ENCODE results near the gene CDC26.

GRCh38 chr9:113227436-113227835, 47.9 kb downstream of the CDC26 start:
- no peak for TF ChIP-seq TEAD1 (CRISPR knock-in tag; IDR thresholded peaks at IDR 0.05)
- no peak for TF ChIP-seq CTCF (IDR thresholded peaks at IDR 0.05)
- TF ChIP-seq TP53 (CRISPR knock-in tag; IDR thresholded peaks at IDR 0.05) = no peak
- TF ChIP-seq MAX (CRISPR knock-in tag; IDR thresholded peaks at IDR 0.05) = no peak
- TF ChIP-seq ESRRA (CRISPR knock-in tag; IDR thresholded peaks at IDR 0.05; ENCODE audit: borderline replicate concordance) = no peak
